Neutrophil (primary cell): Measurements from ENCODE around the gene TNFRSF12A.

ENCODE experiments used
- H3K27ac ChIP-seq: fragments of 200-600 bp; sonication (generic); 2 replicates; pipeline ENCODE4 v1.5.1; 2016; ENCODE audit warnings: mild to moderate bottlenecking, moderate library complexity
- H3K27me3 ChIP-seq: fragments of 200-600 bp; sonication (generic); 2 replicates; pipeline ENCODE4 v1.6.0; 2016; ENCODE audit warnings: mild to moderate bottlenecking
- H3K36me3 ChIP-seq: fragments of 200-600 bp; sonication (generic); 2 replicates; pipeline ENCODE4 v1.5.1; 2017
- H3K4me1 ChIP-seq, 2 experiments: fragments of 200-600 bp in 1 of 2; sonication (generic) in 1 of 2; 1 replicate in 1 of 2; 2 replicates in 1 of 2; pipeline versions ENCODE4 v1.5.1 to v1.6.1; 2013 to 2016; ENCODE audit warnings: low read depth in 1 of 2, low read length in 1 of 2, mild to moderate bottlenecking in 1 of 2, moderate library complexity in 1 of 2; ENCODE audit not compliant: control insufficient read depth in 1 of 2, insufficient read depth in 1 of 2
- H3K4me3 ChIP-seq, 2 experiments: fragments of 200-600 bp in 1 of 2; sonication (generic) in 1 of 2; 1 replicate in 1 of 2; 2 replicates in 1 of 2; pipeline ENCODE4 v1.5.1; 2013 to 2016; ENCODE audit warnings: low read depth in 1 of 2, low read length in 1 of 2, mild to moderate bottlenecking in 1 of 2, moderate library complexity in 1 of 2
- H3K9me3 ChIP-seq: fragments of 200-600 bp; sonication (generic); 2 replicates; pipeline ENCODE4 v1.5.1; 2016
- CTCF ChIP-seq: fragments of 200-600 bp; sonication (generic); IDR thresholded peaks from 2 replicates; pipeline ENCODE4 v1.5.1; 2016; ENCODE audit warnings: antibody characterized with exemption

TNFRSF12A gene

GRCh38 chr16:2987286-2987685 lies 32.9 kb upstream of the TNFRSF12A start:
- H3K4me1 ChIP-seq: peaks cover 8% of the 10 kb centered on the region in 2 experiments
- no peak for TF ChIP-seq CTCF

GRCh38 chr16:2987833-2988232 lies 32.3 kb upstream of the TNFRSF12A start:
- H3K36me3 ChIP-seq: no peaks in the 10 kb centered on the region
- no peak overlapping the region for H3K4me3 ChIP-seq
- no peaks in the 10 kb centered on the region for H3K9me3 ChIP-seq
- no peak for TF ChIP-seq CTCF
- H3K27me3 ChIP-seq: peaks cover 13% of the 10 kb centered on the region
- H3K27ac ChIP-seq: no peak overlapping the region
- peaks cover 8% of the 10 kb centered on the region in 2 experiments for H3K4me1 ChIP-seq

More at GRCh38 chr16:2987286-2987685, 32.9 kb upstream of the TNFRSF12A start:
- Histone ChIP-seq H3K4me3 (no peak overlapping the region), H3K9me3 (no peaks in the 10 kb centered on the region), H3K27ac (no peak overlapping the region), H3K36me3 (no peaks in the 10 kb centered on the region), H3K27me3 (peaks cover 13% of the 10 kb centered on the region)

- Histone ChIP-seq H3K9me3 (no peaks in the 10 kb centered on the region), H3K4me3 (no peak overlapping the region), H3K27me3 (peaks cover 13% of the 10 kb centered on the region), H3K36me3 (no peaks in the 10 kb centered on the region), H3K27ac (no peak overlapping the region), H3K4me1 (peaks cover 5 to 6% of the 10 kb centered on the region in 2 experiments)
- TF ChIP-seq CTCF: no peak
These were observed 31.5 kb upstream of the TNFRSF12A start for GRCh38 chr16:2988590-2989099.

- peaks cover 13% of the 10 kb centered on the region for H3K27me3 ChIP-seq
- H3K4me3 ChIP-seq: no peak overlapping the region
- no peak overlapping the region for H3K27ac ChIP-seq
- no peak for TF ChIP-seq CTCF
- H3K36me3 ChIP-seq: no peaks in the 10 kb centered on the region
- H3K4me1 ChIP-seq: no peaks in the 10 kb centered on the region
- H3K9me3 ChIP-seq: no peaks in the 10 kb centered on the region
These were observed 29.3 kb upstream of the TNFRSF12A start for GRCh38 chr16:2990891-2991290.

- H3K36me3 ChIP-seq: no peaks in the 10 kb centered on the region
- H3K27ac ChIP-seq: no peak overlapping the region
- no peak overlapping the region for H3K4me3 ChIP-seq
- TF ChIP-seq CTCF: no peak
- H3K9me3 ChIP-seq: no peaks in the 10 kb centered on the region
- peaks cover 13% of the 10 kb centered on the region for H3K27me3 ChIP-seq
- H3K4me1 ChIP-seq: no peaks in the 10 kb centered on the region
These were observed 28.5 kb upstream of the TNFRSF12A start for GRCh38 chr16:2991566-2992261.
